PC-3 (cell line): ENCODE data around the gene RAMP1. TPM values are rescaled to one million over a fixed set of nuclear protein-coding genes. Genes with fewer than 3 reads are reported as not detected.

Experiments used
- ATAC-seq: fragments of 200-7000 bp; cut with Tn5 transposase; 2 replicates; pipeline ENCODE4 v1.9.1; 2020; ENCODE audit warnings: mild to moderate bottlenecking, moderate library complexity
- BruUV-seq: library from RNA; stranded (reverse); fragments of 400-500 nt; replicated peaks from 2 replicates; lab custom pipeline; 2021; lab: Mats Ljungman, UMichigan
- CTCF ChIA-PET: fragments of 300-600 bp; sonication (Branson Sonifier 250); formaldehyde crosslinking; loops from one replicate; lab custom pipeline; 2022; ENCODE audit warnings: antibody characterized with exemption; lab: Charles Lee
- POLR2A ChIA-PET: fragments of 300-600 bp; sonication (Branson Sonifier 250); formaldehyde crosslinking; loops from one replicate; lab custom pipeline; 2022; ENCODE audit warnings: antibody characterized with exemption; ENCODE audit not compliant: unreplicated experiment; lab: Charles Lee
- DNase-seq: peaks from one replicate; pipeline ENCODE4 v3.0.0-alpha.2; 2015
- H2AFZ ChIP-seq: fragments of 300-600 bp; sonication (generic); 2 replicates; pipeline ENCODE4 v1.6.0; 2016; ENCODE audit warnings: antibody characterized with exemption, low read length
- H3F3A ChIP-seq: fragments of 300-600 bp; sonication (generic); one replicate; pipeline ENCODE4 v1.6.0; 2017; ENCODE audit warnings: antibody characterized with exemption, low read length, control low read depth, mild to moderate bottlenecking; ENCODE audit not compliant: unreplicated experiment
- H3K27ac ChIP-seq: fragments of 300-600 bp; sonication (generic); 2 replicates; pipeline ENCODE4 v1.5.1; 2016; ENCODE audit warnings: mild to moderate bottlenecking, low read length
- H3K27me3 ChIP-seq: fragments of 300-600 bp; sonication (generic); 2 replicates; pipeline ENCODE4 v1.6.1; 2016; ENCODE audit warnings: low read length, mixed read lengths
- H3K36me3 ChIP-seq: fragments of 300-600 bp; sonication (generic); 2 replicates; pipeline ENCODE4 v1.6.1; 2016; ENCODE audit warnings: low read depth, mixed run types, low read length, mixed read lengths
- H3K4me1 ChIP-seq: fragments of 300-600 bp; sonication (generic); 2 replicates; pipeline ENCODE4 v1.5.1; 2016; ENCODE audit warnings: low read length; ENCODE audit not compliant: insufficient read depth
- H3K4me2 ChIP-seq: fragments of 300-600 bp; sonication (generic); 2 replicates; pipeline ENCODE4 v1.6.0; 2016; ENCODE audit warnings: low read length
- H3K4me3 ChIP-seq: fragments of 300-600 bp; sonication (generic); 2 replicates; pipeline ENCODE4 v1.5.1; 2016; ENCODE audit warnings: mild to moderate bottlenecking, low read length, mixed read lengths
- H3K79me2 ChIP-seq: fragments of 300-600 bp; sonication (generic); 2 replicates; pipeline ENCODE4 v1.6.1; 2017; ENCODE audit warnings: low read length, mixed read lengths
- H3K9ac ChIP-seq: fragments of 300-600 bp; sonication (generic); 2 replicates; pipeline ENCODE4 v1.6.0; 2016; ENCODE audit warnings: mild to moderate bottlenecking, low read length
- H3K9me2 ChIP-seq: fragments of 300-600 bp; sonication (generic); replicated peaks from 2 replicates; pipeline ENCODE4 v1.6.1; 2016; ENCODE audit warnings: mixed run types, low read length, mixed read lengths
- H3K9me3 ChIP-seq: fragments of 300-600 bp; sonication (generic); 2 replicates; pipeline ENCODE4 v1.6.1; 2016; ENCODE audit warnings: low read length, mixed read lengths
- H4K20me1 ChIP-seq: fragments of 300-600 bp; sonication (generic); 2 replicates; pipeline ENCODE4 v1.6.1; 2016; ENCODE audit warnings: low read length, mixed read lengths
- EZH2 ChIP-seq: fragments of 300-600 bp; sonication (generic); IDR thresholded peaks from one replicate; pipeline ENCODE4 v1.6.1; 2017; ENCODE audit warnings: antibody characterized with exemption, mild to moderate bottlenecking, low read length; ENCODE audit not compliant: unreplicated experiment
- EZH2phosphoT487 ChIP-seq: fragments of 300-600 bp; sonication (generic); IDR thresholded peaks from 2 replicates; pipeline ENCODE4 v1.6.1; 2018; ENCODE audit warnings: mild to moderate bottlenecking, antibody characterized with exemption, low read length, borderline replicate concordance
- intact Hi-C: fragments of 100-400 bp; cut with micrococcal nuclease; formaldehyde crosslinking; loops from 2 replicates; pipeline ENCODE4 v1.9.0; 2023
- total RNA-seq: library from RNA; depleted of rRNA; stranded (reverse); fragments of >200 nt; gene quantifications from 2 replicates; pipeline ENCODE4 v1.2.3, GENCODE V29; 2014
- TF ChIP-seq, protein P1 (sequence below): fragments of 300-600 bp; sonication (generic); conservative IDR thresholded peaks from 2 replicates; pipeline ENCODE4 v1.5.1; 2017; ENCODE audit warnings: antibody characterized with exemption, low read depth, mild to moderate bottlenecking, low read length

RAMP1 gene
- total RNA-seq, 1 experiment from 2014 or later: 210 TPM

DNA sequence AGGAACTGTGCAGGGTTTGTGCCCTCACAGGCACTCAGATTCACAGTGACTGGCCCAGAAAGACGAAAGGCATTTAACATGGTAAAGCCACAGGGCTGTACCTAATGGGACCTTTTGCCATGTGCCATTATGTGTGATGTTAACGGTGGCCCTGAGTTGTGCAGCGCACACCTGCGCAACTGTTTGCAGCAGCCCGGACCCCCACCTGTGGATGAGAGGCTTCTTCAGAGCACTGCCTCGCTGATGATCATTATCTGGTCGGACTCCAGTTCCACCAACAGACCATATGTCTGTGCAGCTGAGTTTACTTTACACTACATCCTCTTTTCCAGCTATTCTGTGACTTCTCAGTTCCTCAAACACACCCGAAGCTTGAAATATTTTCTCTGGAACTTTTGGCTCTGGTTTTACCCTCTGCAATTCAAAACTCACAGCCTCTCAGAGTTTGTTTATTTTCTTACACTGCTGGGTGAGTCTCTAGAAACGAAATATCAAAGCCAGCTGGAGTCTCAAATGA is 71.8 kb downstream of the RAMP1 start:
- no peak overlapping the region for H2AFZ ChIP-seq
- no peak overlapping the region for H3K4me3 ChIP-seq
- no peaks in the 10 kb centered on the region for H3K27me3 ChIP-seq
- H3K4me1 ChIP-seq: peaks cover 7% of the 10 kb centered on the region
- no peaks in the 10 kb centered on the region for H3K9me2 ChIP-seq
- DNase-seq (no peak), ATAC-seq (no peak)
- H3K9me3 ChIP-seq: no peaks in the 10 kb centered on the region
- H3K27ac ChIP-seq: no peak overlapping the region
- no peak overlapping the region for H3K4me2 ChIP-seq
- POLR2A ChIA-PET: no interaction called here
- CTCF ChIA-PET: no interaction called here
- H3F3A ChIP-seq: no peaks in the 10 kb centered on the region
- intact Hi-C loops: no loop called here
- TF ChIP-seq EZH2 (no peak), EZH2phosphoT487 (no peak)
- TF ChIP-seq, protein P1, sequence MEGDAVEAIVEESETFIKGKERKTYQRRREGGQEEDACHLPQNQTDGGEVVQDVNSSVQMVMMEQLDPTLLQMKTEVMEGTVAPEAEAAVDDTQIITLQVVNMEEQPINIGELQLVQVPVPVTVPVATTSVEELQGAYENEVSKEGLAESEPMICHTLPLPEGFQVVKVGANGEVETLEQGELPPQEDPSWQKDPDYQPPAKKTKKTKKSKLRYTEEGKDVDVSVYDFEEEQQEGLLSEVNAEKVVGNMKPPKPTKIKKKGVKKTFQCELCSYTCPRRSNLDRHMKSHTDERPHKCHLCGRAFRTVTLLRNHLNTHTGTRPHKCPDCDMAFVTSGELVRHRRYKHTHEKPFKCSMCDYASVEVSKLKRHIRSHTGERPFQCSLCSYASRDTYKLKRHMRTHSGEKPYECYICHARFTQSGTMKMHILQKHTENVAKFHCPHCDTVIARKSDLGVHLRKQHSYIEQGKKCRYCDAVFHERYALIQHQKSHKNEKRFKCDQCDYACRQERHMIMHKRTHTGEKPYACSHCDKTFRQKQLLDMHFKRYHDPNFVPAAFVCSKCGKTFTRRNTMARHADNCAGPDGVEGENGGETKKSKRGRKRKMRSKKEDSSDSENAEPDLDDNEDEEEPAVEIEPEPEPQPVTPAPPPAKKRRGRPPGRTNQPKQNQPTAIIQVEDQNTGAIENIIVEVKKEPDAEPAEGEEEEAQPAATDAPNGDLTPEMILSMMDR: no peak
- no TSS peak for BruUV-seq
- no peaks in the 10 kb centered on the region for H3K79me2 ChIP-seq
- H4K20me1 ChIP-seq: no peaks in the 10 kb centered on the region
- no peaks in the 10 kb centered on the region for H3K36me3 ChIP-seq
- H3K9ac ChIP-seq: no peak overlapping the region

DNA sequence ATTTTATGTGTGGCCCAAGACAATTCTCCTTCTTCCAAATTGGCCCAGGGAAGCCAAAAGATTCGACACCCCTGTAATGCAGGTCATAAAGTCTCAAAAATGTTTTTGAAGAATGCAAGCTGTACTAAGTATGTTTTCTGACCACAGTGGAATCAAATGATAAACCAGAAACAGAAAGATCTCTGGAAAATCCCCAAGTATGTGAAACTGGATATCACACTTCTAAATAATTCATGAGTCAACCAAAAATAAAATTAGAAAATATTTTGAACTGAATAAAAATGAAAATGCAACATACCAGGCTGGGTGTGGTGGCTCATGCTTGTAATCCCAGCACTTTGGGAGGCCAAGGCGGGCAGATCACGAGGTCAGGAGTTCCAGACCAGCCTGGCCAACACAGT is 73.3 kb downstream of the RAMP1 start:
- H3K79me2 ChIP-seq: no peaks in the 10 kb centered on the region
- no peaks in the 10 kb centered on the region for H3K27me3 ChIP-seq
- H3K9me2 ChIP-seq: no peaks in the 10 kb centered on the region
- BruUV-seq: no TSS peak
- H2AFZ ChIP-seq: no peak overlapping the region
- no peak overlapping the region for H3K4me2 ChIP-seq
- ATAC-seq (no peak; the same call in 1 of the 2 replicates), DNase-seq (peak; percentile 29)
- peaks cover 8% of the 10 kb centered on the region for H3K4me1 ChIP-seq
- TF ChIP-seq EZH2: no peak
- TF ChIP-seq, protein P1: no peak
- H3K9ac ChIP-seq: no peak overlapping the region
- H3K4me3 ChIP-seq: no peak overlapping the region
- H4K20me1 ChIP-seq: no peaks in the 10 kb centered on the region
- CTCF ChIA-PET: no interaction called here
- H3K9me3 ChIP-seq: no peaks in the 10 kb centered on the region
- H3K36me3 ChIP-seq: no peaks in the 10 kb centered on the region
- intact Hi-C loops: no loop called here
- POLR2A ChIA-PET: interaction anchor here (0.7 kb wide), 1 partner anchor 24 kb away, joined by 4 read pairs; no protein-coding TSS in a partner anchor
- no peaks in the 10 kb centered on the region for H3F3A ChIP-seq
- H3K27ac ChIP-seq: no peak overlapping the region

DNA sequence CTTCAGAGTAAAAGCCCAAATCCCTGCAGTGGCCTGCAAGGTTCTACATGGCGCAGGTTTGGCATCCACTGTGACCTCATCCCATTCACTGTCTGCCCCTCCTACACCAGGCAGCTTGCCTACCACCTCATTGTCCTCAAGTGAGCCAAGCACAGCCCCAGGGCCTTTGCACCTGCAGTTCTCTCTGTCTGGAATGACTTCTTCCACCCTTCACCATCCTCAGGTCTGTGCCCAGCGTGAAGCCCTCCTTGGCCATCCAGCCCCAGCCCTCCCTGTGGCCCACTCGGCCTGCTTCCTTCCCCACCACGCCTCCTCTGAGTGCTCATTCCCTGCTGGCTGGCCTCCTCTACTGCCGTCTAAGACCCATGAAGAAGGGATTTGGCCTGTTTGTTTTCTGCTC is 74.8 kb downstream of the RAMP1 start:
- H3K9me2 ChIP-seq: no peaks in the 10 kb centered on the region
- H3K4me1 ChIP-seq: peaks cover 8% of the 10 kb centered on the region
- intact Hi-C loops: no loop called here
- CTCF ChIA-PET: no interaction called here
- no peaks in the 10 kb centered on the region for H3F3A ChIP-seq
- H3K9me3 ChIP-seq: no peaks in the 10 kb centered on the region
- no peaks in the 10 kb centered on the region for H3K27me3 ChIP-seq
- BruUV-seq: no TSS peak
- H3K4me3 ChIP-seq: no peak overlapping the region
- no peak overlapping the region for H3K9ac ChIP-seq
- H3K4me2 ChIP-seq: no peak overlapping the region
- H3K27ac ChIP-seq: no peak overlapping the region
- H3K79me2 ChIP-seq: no peaks in the 10 kb centered on the region
- H4K20me1 ChIP-seq: no peaks in the 10 kb centered on the region
- no peaks in the 10 kb centered on the region for H3K36me3 ChIP-seq
- ATAC-seq: no peak
- DNase-seq: no peak
- POLR2A ChIA-PET: no interaction called here
- no peak overlapping the region for H2AFZ ChIP-seq
- no peak for TF ChIP-seq EZH2phosphoT487
- TF ChIP-seq, protein P1: no peak
